ENCODE results near the gene TRIM13.

TRIM13 gene

DNA sequence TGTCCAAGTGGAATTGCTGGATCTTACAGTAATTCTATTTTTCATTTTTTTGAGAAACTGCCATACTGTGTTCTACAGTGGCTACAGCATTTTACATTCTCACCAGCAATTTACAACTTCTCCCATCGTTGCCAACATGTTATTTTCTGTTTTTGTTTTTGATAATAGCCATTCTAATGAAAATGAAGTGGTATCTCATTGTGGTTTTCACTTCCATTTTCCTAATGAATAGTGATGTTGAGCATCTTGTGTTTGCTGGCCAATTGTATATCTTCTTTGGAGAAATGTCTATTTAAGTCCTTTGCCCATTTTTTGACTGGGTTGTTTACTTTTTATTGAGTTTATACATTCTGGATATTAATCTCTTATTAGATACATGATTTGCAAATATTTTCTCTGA, 57.0 kb downstream of the TRIM13 start:
- no peak for TF ChIP-seq ZBTB7A (IDR thresholded peaks at IDR 0.05; ENCODE audit: low read depth)
- TF ChIP-seq TCF12 (IDR thresholded peaks at IDR 0.05; ENCODE audit: low read depth), result no peak
- no peak for TF ChIP-seq MAX (IDR thresholded peaks at IDR 0.05)
- TF ChIP-seq CEBPB (IDR thresholded peaks at IDR 0.05), result no peak
- no peak for TF ChIP-seq RAD21 (IDR thresholded peaks at IDR 0.05; ENCODE audit: low read depth)
- TF ChIP-seq NFIC (IDR thresholded peaks at IDR 0.05), result no peak
- no peak for TF ChIP-seq YY1 (IDR thresholded peaks at IDR 0.05; ENCODE audit: low read depth)
- TF ChIP-seq, protein P1, sequence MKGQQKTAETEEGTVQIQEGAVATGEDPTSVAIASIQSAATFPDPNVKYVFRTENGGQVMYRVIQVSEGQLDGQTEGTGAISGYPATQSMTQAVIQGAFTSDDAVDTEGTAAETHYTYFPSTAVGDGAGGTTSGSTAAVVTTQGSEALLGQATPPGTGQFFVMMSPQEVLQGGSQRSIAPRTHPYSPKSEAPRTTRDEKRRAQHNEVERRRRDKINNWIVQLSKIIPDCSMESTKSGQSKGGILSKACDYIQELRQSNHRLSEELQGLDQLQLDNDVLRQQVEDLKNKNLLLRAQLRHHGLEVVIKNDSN (IDR thresholded peaks at IDR 0.05), result no peak
- TF ChIP-seq EGR1 (IDR thresholded peaks at IDR 0.05), result no peak
- TF ChIP-seq EP300 (IDR thresholded peaks at IDR 0.05; ENCODE audit: borderline replicate concordance), result no peak
- no peak for TF ChIP-seq TEAD4 (IDR thresholded peaks at IDR 0.05)
- TF ChIP-seq CREB1 (IDR thresholded peaks at IDR 0.05; ENCODE audit: low read depth), result no peak
- TF ChIP-seq TAF1 (IDR thresholded peaks at IDR 0.05; ENCODE audit: low read depth), result no peak

- TF ChIP-seq ZBTB7A (IDR thresholded peaks at IDR 0.05; ENCODE audit: low read depth), result no peak
- no peak for TF ChIP-seq TEAD4 (IDR thresholded peaks at IDR 0.05)
- TF ChIP-seq, protein P2, sequence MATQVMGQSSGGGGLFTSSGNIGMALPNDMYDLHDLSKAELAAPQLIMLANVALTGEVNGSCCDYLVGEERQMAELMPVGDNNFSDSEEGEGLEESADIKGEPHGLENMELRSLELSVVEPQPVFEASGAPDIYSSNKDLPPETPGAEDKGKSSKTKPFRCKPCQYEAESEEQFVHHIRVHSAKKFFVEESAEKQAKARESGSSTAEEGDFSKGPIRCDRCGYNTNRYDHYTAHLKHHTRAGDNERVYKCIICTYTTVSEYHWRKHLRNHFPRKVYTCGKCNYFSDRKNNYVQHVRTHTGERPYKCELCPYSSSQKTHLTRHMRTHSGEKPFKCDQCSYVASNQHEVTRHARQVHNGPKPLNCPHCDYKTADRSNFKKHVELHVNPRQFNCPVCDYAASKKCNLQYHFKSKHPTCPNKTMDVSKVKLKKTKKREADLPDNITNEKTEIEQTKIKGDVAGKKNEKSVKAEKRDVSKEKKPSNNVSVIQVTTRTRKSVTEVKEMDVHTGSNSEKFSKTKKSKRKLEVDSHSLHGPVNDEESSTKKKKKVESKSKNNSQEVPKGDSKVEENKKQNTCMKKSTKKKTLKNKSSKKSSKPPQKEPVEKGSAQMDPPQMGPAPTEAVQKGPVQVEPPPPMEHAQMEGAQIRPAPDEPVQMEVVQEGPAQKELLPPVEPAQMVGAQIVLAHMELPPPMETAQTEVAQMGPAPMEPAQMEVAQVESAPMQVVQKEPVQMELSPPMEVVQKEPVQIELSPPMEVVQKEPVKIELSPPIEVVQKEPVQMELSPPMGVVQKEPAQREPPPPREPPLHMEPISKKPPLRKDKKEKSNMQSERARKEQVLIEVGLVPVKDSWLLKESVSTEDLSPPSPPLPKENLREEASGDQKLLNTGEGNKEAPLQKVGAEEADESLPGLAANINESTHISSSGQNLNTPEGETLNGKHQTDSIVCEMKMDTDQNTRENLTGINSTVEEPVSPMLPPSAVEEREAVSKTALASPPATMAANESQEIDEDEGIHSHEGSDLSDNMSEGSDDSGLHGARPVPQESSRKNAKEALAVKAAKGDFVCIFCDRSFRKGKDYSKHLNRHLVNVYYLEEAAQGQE (IDR thresholded peaks at IDR 0.05; ENCODE audit: low read depth), result no peak
- no peak for TF ChIP-seq CREB1 (IDR thresholded peaks at IDR 0.05; ENCODE audit: low read depth)
- TF ChIP-seq, protein P1 (IDR thresholded peaks at IDR 0.05), result no peak
- TF ChIP-seq TCF12 (IDR thresholded peaks at IDR 0.05; ENCODE audit: low read depth), result no peak
- no peak for TF ChIP-seq TAF1 (IDR thresholded peaks at IDR 0.05; ENCODE audit: low read depth)
- TF ChIP-seq MAX (IDR thresholded peaks at IDR 0.05), result no peak
- TF ChIP-seq FOXM1 (IDR thresholded peaks at IDR 0.05; ENCODE audit: borderline replicate concordance, low read depth), result no peak
- TF ChIP-seq EP300 (IDR thresholded peaks at IDR 0.05; ENCODE audit: borderline replicate concordance), result no peak
- TF ChIP-seq NFIC (IDR thresholded peaks at IDR 0.05), result no peak
- no peak for TF ChIP-seq YY1 (IDR thresholded peaks at IDR 0.05; ENCODE audit: low read depth)
- TF ChIP-seq EGR1 (IDR thresholded peaks at IDR 0.05), result no peak
- TF ChIP-seq RAD21 (IDR thresholded peaks at IDR 0.05; ENCODE audit: low read depth), result no peak
- no peak for TF ChIP-seq CEBPB (IDR thresholded peaks at IDR 0.05)
Measured at GRCh38 chr13:50055454-50055853, 58.6 kb downstream of the TRIM13 start.

DNA sequence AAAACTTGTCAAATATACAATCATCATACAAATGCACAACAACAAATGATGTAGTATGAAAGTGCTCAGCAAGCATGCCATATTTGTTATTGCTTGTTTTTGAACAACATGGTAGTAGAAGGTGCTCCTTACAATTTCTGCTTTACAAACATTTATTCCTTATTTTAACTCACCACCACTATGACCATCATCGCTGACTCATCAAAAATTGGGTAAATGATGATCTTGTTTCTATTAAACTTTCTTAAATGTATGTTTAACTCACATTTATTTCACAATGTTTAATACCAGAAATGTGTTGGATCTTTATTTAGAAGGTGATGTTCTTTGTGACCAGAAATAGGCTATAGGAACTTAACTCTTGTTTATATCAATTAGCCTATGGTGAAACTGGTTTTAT, 63.9 kb downstream of the TRIM13 start:
- TF ChIP-seq, protein P1 (IDR thresholded peaks at IDR 0.05), result no peak
- no peak for TF ChIP-seq CREB1 (IDR thresholded peaks at IDR 0.05; ENCODE audit: low read depth)
- no peak for TF ChIP-seq CEBPB (IDR thresholded peaks at IDR 0.05)

GRCh38 chr13:50065712-50066111, 68.9 kb downstream of the TRIM13 start:
- TF ChIP-seq CREB1 (IDR thresholded peaks at IDR 0.05; ENCODE audit: low read depth) (no peak), YY1 (IDR thresholded peaks at IDR 0.05; ENCODE audit: low read depth) (no peak), MAX (IDR thresholded peaks at IDR 0.05) (no peak), TCF12 (IDR thresholded peaks at IDR 0.05; ENCODE audit: low read depth) (no peak), NFIC (IDR thresholded peaks at IDR 0.05) (no peak), EGR1 (IDR thresholded peaks at IDR 0.05) (no peak), EP300 (IDR thresholded peaks at IDR 0.05; ENCODE audit: borderline replicate concordance) (no peak), TAF1 (IDR thresholded peaks at IDR 0.05; ENCODE audit: low read depth) (no peak), CEBPB (IDR thresholded peaks at IDR 0.05) (no peak), ZBTB7A (IDR thresholded peaks at IDR 0.05; ENCODE audit: low read depth) (no peak), TEAD4 (IDR thresholded peaks at IDR 0.05) (no peak), RAD21 (IDR thresholded peaks at IDR 0.05; ENCODE audit: low read depth) (no peak), FOXM1 (IDR thresholded peaks at IDR 0.05; ENCODE audit: borderline replicate concordance, low read depth) (no peak)
- TF ChIP-seq, protein P2 (IDR thresholded peaks at IDR 0.05; ENCODE audit: low read depth), result no peak
- TF ChIP-seq, protein P1 (IDR thresholded peaks at IDR 0.05), result no peak

Measured in Ishikawa (cell line).